KMS-11 (cell line): ENCODE data around the gene RIPOR2.

ENCODE experiments used
- H2AFZ ChIP-seq: fragments of 200-600 bp; sonication (generic); 2 replicates; pipeline ENCODE4 v1.6.1; 2016; ENCODE audit warnings: antibody characterized with exemption, mixed run types, low read depth
- H3K27ac ChIP-seq: fragments of 200-600 bp; sonication (generic); 2 replicates; pipeline ENCODE4 v1.6.1; 2016; ENCODE audit warnings: mild to moderate bottlenecking, mixed run types
- H3K27me3 ChIP-seq: fragments of 200-600 bp; sonication (generic); 2 replicates; pipeline ENCODE4 v1.6.1; 2017; ENCODE audit warnings: mild to moderate bottlenecking, low read depth, mixed run types, moderate library complexity; ENCODE audit not compliant: insufficient read depth
- H3K36me3 ChIP-seq: fragments of 200-600 bp; sonication (generic); 2 replicates; pipeline ENCODE4 v1.6.1; 2017; ENCODE audit warnings: mild to moderate bottlenecking, mixed run types; ENCODE audit not compliant: insufficient read depth
- H3K4me1 ChIP-seq: fragments of 200-600 bp; sonication (generic); 2 replicates; pipeline ENCODE4 v1.6.1; 2016; ENCODE audit warnings: mild to moderate bottlenecking, low read depth, mixed run types; ENCODE audit not compliant: poor library complexity, severe bottlenecking
- H3K4me2 ChIP-seq: fragments of 200-600 bp; sonication (generic); 2 replicates; pipeline ENCODE4 v1.7.0; 2016; ENCODE audit warnings: mild to moderate bottlenecking, mixed run types
- H3K4me3 ChIP-seq: fragments of 200-600 bp; sonication (generic); IDR thresholded peaks from 2 replicates; pipeline ENCODE4 v1.6.1; 2017; ENCODE audit warnings: low read depth, low read length, mixed read lengths; ENCODE audit not compliant: insufficient read depth
- H3K79me2 ChIP-seq: fragments of 200-600 bp; sonication (generic); 2 replicates; pipeline ENCODE4 v1.6.1; 2016; ENCODE audit warnings: low read depth, mixed run types; ENCODE audit not compliant: insufficient read depth
- H3K9ac ChIP-seq: fragments of 200-600 bp; sonication (generic); 2 replicates; pipeline ENCODE4 v1.6.1; 2016; ENCODE audit warnings: mild to moderate bottlenecking, mixed run types
- H4K20me1 ChIP-seq: fragments of 200-600 bp; sonication (generic); 2 replicates; pipeline ENCODE4 v1.6.1; 2016; ENCODE audit warnings: mild to moderate bottlenecking, mixed run types; ENCODE audit not compliant: insufficient read depth
- TF ChIP-seq, protein P1 (sequence below): fragments of 200-600 bp; sonication (generic); conservative IDR thresholded peaks from 2 replicates; pipeline ENCODE4 v1.6.1; 2017; ENCODE audit warnings: low read depth, mild to moderate bottlenecking, antibody characterized with exemption, low read length, moderate library complexity, mixed read lengths

RIPOR2 gene

GRCh38 chr6:24788031-24788665 is 147.6 kb downstream of the RIPOR2 start:
- peaks cover 5% of the 10 kb centered on the region; the same call in 1 of the 2 replicates for H3K36me3 ChIP-seq

GRCh38 chr6:24780206-24780605 is 155.6 kb downstream of the RIPOR2 start:
- H3K36me3 ChIP-seq, result peaks cover 22% of the 10 kb centered on the region; the same call in 1 of the 2 replicates
- no peak overlapping the region for H2AFZ ChIP-seq
- H4K20me1 ChIP-seq, result peaks cover 18% of the 10 kb centered on the region; the same call in 1 of the 2 replicates
- H3K4me3 ChIP-seq, result no peak overlapping the region
- peaks cover 32% of the 10 kb centered on the region for H3K4me1 ChIP-seq
- TF ChIP-seq, protein P1, sequence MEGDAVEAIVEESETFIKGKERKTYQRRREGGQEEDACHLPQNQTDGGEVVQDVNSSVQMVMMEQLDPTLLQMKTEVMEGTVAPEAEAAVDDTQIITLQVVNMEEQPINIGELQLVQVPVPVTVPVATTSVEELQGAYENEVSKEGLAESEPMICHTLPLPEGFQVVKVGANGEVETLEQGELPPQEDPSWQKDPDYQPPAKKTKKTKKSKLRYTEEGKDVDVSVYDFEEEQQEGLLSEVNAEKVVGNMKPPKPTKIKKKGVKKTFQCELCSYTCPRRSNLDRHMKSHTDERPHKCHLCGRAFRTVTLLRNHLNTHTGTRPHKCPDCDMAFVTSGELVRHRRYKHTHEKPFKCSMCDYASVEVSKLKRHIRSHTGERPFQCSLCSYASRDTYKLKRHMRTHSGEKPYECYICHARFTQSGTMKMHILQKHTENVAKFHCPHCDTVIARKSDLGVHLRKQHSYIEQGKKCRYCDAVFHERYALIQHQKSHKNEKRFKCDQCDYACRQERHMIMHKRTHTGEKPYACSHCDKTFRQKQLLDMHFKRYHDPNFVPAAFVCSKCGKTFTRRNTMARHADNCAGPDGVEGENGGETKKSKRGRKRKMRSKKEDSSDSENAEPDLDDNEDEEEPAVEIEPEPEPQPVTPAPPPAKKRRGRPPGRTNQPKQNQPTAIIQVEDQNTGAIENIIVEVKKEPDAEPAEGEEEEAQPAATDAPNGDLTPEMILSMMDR, result no peak
- H3K27ac ChIP-seq, result no peak overlapping the region
- H3K9ac ChIP-seq, result no peak overlapping the region
- H3K79me2 ChIP-seq, result peaks cover 51% of the 10 kb centered on the region
- H3K4me2 ChIP-seq, result no peak overlapping the region
- no peaks in the 10 kb centered on the region for H3K27me3 ChIP-seq

More at GRCh38 chr6:24788031-24788665, 147.6 kb downstream of the RIPOR2 start:
- Histone ChIP-seq H3K27ac (no peak overlapping the region), H3K4me2 (no peak overlapping the region), H3K4me3 (no peak overlapping the region), H4K20me1 (no peaks in the 10 kb centered on the region), H3K4me1 (no peaks in the 10 kb centered on the region), H3K27me3 (no peaks in the 10 kb centered on the region), H2AFZ (no peak overlapping the region), H3K79me2 (no peaks in the 10 kb centered on the region), H3K9ac (no peak overlapping the region)
- TF ChIP-seq, protein P1, result no peak

- Histone ChIP-seq H3K9ac (no peak overlapping the region), H3K36me3 (peaks cover 22% of the 10 kb centered on the region; the same call in 1 of the 2 replicates), H4K20me1 (peaks cover 18% of the 10 kb centered on the region; the same call in 1 of the 2 replicates), H3K27me3 (no peaks in the 10 kb centered on the region), H3K79me2 (peaks cover 51% of the 10 kb centered on the region), H3K4me2 (no peak overlapping the region), H3K4me3 (no peak overlapping the region), H2AFZ (no peak overlapping the region), H3K27ac (no peak overlapping the region), H3K4me1 (peaks cover 33% of the 10 kb centered on the region)
- TF ChIP-seq, protein P1, result no peak
These were observed 156.2 kb downstream of the RIPOR2 start for GRCh38 chr6:24779416-24780016.

- Histone ChIP-seq H2AFZ (no peak overlapping the region), H3K4me1 (peaks cover 36% of the 10 kb centered on the region), H3K4me2 (no peak overlapping the region), H4K20me1 (peaks cover 18% of the 10 kb centered on the region; the same call in 1 of the 2 replicates), H3K36me3 (peaks cover 22% of the 10 kb centered on the region; the same call in 1 of the 2 replicates), H3K4me3 (no peak overlapping the region), H3K27ac (no peak overlapping the region), H3K9ac (no peak overlapping the region), H3K79me2 (peaks cover 51% of the 10 kb centered on the region), H3K27me3 (no peaks in the 10 kb centered on the region)
- TF ChIP-seq, protein P1, result no peak
These were observed 156.9 kb downstream of the RIPOR2 start for GRCh38 chr6:24778878-24779277.
